ENCODE results near the gene AGXT. TPM values are rescaled to one million over a fixed set of nuclear protein-coding genes. Genes with fewer than 3 reads are reported as not detected.

The AGXT gene
- total RNA-seq, 6 experiments from 2014 or later = 744 to 1,833 (median 1,254) TPM

DNA sequence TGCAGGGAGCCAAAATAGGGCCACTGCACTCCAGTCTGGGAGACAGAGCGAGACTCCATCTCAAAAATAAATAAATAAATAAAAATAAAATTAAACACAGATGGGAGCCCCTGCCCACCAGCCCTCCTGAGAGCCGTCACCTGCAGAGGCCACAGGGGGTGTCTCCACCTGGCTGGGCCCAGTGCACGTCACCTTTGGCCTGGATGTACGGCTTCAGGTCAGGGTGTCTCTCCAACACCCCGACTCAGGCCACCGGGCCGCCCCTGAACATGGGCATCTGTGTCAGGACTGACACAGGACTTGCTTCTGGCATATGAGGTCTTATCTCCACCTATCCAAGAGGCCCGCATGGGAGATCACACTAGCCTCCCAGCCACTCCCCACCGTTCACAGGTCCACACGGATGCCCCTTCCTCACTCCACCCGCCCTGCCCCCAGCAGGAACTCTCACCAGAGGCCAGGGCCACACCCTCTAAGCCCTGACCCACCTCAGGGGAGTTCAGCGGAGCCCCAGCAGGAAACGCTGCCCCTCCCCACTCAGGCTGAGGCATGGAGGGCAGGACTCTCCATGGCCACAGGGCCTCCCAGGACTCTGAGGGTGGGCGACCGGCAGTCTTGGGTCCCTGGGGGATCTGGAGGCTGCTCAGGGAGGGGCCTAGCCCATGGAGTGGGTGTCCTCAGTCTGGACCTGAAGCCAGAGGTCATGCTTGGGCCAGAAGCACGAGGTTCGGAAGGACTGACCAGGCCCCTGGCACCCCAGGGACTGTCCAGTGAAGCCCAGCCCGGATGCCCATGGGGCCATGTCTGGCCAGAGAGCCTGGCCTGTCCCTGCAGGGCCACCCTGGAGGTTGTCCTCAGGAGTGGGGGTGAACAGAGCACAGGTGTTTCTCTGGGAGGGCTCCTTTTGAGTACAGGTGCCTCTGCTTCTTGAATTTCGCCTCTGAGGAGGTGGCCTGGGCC lies 35.9 kb downstream of the AGXT start:
- no peaks in the 10 kb centered on the region for H3K4me1 ChIP-seq
- DNase-seq (peak in 2 of 3 donors; percentile 11 to 42), ATAC-seq (no peak)
- no peaks in the 10 kb centered on the region for H3K36me3 ChIP-seq
- H3K27ac ChIP-seq = no peak overlapping the region
- H3K9me3 ChIP-seq = no peaks in the 10 kb centered on the region
- TF ChIP-seq CTCF (IDR thresholded peaks at IDR 0.05) = no peak
- TF ChIP-seq POLR2A (IDR thresholded peaks at IDR 0.05) = no peak
- 90% methylated on average over 4 of the region's 19 CpGs for WGBS (ENCODE audit: insufficient coverage, low coverage, low lambda C conversion rate, missing lambda C conversion rate)
- no peaks in the 10 kb centered on the region for H3K27me3 ChIP-seq
- no peak overlapping the region for H3K4me3 ChIP-seq
- intact Hi-C loops (cut with DNase I) = no loop called here

- Histone ChIP-seq H3K27ac (no peak overlapping the region), H3K27me3 (no peaks in the 10 kb centered on the region), H3K36me3 (no peaks in the 10 kb centered on the region), H3K9me3 (no peaks in the 10 kb centered on the region), H3K4me3 (no peak overlapping the region), H3K4me1 (no peaks in the 10 kb centered on the region)
- DNase-seq (peak in 2 of 3 donors; percentile 17 to 51), ATAC-seq (peak in 1 of 4 donors; percentile 17)
- WGBS (ENCODE audit: insufficient coverage, low coverage, low lambda C conversion rate, missing lambda C conversion rate) = 60% methylated on average over 1 of the region's 13 CpGs
- intact Hi-C loops (cut with DNase I) = no loop called here
- TF ChIP-seq CTCF (IDR thresholded peaks at IDR 0.05) = no peak
- no peak for TF ChIP-seq POLR2A (IDR thresholded peaks at IDR 0.05)
Measured at GRCh38 chr2:240905176-240905781, 36.7 kb downstream of the AGXT start.

- ATAC-seq (peak in 1 of 4 donors; percentile 5), DNase-seq (peak in 1 of 3 donors; percentile 53)
- H3K4me3 ChIP-seq = no peak within 1 kb of the TSS
- H3K4me1 ChIP-seq = no peaks in the 10 kb centered on the region
- intact Hi-C loops (cut with DNase I) = no loop called here
- TF ChIP-seq CTCF (IDR thresholded peaks at IDR 0.05) (no peak), POLR2A (IDR thresholded peaks at IDR 0.05) (no peak)
- no peaks in the 10 kb centered on the region for H3K36me3 ChIP-seq
- no peak within 1 kb of the TSS for H3K27ac ChIP-seq
- H3K27me3 ChIP-seq = no peaks in the 10 kb centered on the region
- WGBS (ENCODE audit: insufficient coverage, low coverage, low lambda C conversion rate, missing lambda C conversion rate) = 60% methylated on average over 1 of the region's 23 CpGs
- H3K9me3 ChIP-seq = no peaks in the 10 kb centered on the region
Measured at GRCh38 chr2:240906141-240906910, 37.7 kb downstream of the AGXT start, which contains the start of gene CROCC2. TSS of gene CROCC2 (plus strand) at chr2:240906336. CDS start at chr2:240906514, 178 bp downstream.

DNA sequence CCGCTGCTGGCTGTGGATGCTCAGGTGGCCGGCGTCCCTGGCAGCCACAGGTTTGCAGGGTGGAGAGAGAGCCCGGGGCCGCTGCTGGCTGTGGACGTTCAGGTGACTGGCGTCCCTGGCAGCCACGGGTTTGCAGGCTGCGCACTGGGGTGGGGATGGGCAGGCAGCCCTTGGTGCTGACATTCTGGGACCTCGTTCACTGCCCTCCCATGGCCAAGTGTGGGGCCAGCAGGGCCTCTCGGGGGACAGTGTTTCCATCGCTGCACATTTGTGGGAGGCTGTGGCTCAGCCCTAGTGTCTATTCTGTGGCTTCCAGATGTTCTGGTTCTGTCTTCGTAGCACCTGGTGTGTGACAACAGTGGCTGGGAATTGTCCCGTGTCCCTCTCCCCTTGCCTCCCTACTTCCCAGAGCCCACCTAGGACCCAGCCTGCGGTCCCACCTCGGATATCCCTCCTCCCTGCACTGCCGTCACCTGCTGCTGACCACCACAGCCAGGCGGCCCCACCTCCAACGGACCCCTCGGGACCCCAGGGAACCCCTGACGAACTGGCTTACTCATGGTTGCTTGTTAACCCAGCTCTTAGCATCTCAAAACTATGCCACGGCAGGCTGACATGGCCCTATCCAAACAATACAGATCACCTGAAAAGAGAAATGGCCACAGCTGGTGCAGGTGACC lies 38.4 kb downstream of the AGXT start:
- no peak overlapping the region for H3K4me3 ChIP-seq
- 62% methylated on average over 13 of the region's 22 CpGs for WGBS (ENCODE audit: insufficient coverage, low coverage, low lambda C conversion rate, missing lambda C conversion rate)
- ATAC-seq = no peak
- no peaks in the 10 kb centered on the region for H3K36me3 ChIP-seq
- no peak for DNase-seq
- intact Hi-C loops (cut with DNase I) = no loop called here
- H3K27me3 ChIP-seq = no peaks in the 10 kb centered on the region
- no peak for TF ChIP-seq POLR2A (IDR thresholded peaks at IDR 0.05)
- no peak for TF ChIP-seq CTCF (IDR thresholded peaks at IDR 0.05)
- H3K27ac ChIP-seq = no peak overlapping the region
- H3K4me1 ChIP-seq = no peaks in the 10 kb centered on the region
- H3K9me3 ChIP-seq = no peaks in the 10 kb centered on the region

All from right lobe of liver (tissue), 6 donors.